Activated naive CD4-positive, alpha-beta T cell (primary cell): ENCODE data around the gene ABHD2.
A peak's percentile ranks its signal among the peaks of the same experiment; 100 is the strongest.
"Not testable (repeated sequence)": the region's sequence is repeated elsewhere in the genome, so short reads cannot be mapped to it uniquely, and the experiment has no call there.

Experiments used
- DNase-seq, 4 experiments: peaks; one replicate each; lab custom pipeline; 2025; lab: John Stamatoyannopoulos, UW

The ABHD2 gene

DNA sequence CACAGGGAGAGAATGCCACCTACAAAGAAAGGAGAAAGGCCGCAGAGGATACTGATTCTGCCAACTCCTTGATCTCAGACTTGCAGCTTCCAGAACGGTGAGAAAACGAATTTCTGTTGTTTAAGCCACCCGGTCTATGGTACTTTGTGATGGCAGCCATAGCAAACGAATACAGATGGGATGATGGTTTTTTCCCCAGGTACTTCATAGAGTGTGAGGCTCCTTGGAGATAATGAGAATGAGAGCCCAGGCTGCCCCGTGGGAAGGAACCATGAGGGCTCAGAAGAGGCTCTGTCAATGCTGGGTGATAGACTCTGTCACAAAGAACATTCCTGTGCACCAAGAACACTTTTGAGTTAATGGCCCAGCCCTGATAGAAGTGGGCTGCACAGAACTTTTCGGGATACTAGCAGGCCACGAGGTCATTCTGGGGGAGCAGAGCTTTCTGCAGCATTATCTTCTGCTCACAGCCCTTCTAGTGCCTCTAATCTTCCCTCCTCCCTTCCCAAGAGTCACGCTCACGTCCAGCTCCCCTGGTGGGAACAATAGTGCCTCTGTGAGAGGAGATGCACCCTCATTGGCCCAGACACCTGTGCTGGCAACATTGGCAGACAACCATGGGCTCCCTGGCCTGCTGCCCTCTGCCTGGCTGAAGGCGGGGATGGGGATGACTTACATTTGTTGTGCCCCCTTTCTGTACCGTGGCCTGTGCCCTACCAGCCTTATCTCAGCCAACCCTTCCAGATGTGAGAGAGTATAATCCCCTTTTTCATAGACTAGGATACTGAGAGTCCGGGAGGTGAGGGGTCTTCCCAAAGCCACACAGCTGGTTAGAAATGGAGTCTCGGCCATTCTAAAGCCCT lies 138.3 kb downstream of the ABHD2 start:
- no peak for DNase-seq

DNA sequence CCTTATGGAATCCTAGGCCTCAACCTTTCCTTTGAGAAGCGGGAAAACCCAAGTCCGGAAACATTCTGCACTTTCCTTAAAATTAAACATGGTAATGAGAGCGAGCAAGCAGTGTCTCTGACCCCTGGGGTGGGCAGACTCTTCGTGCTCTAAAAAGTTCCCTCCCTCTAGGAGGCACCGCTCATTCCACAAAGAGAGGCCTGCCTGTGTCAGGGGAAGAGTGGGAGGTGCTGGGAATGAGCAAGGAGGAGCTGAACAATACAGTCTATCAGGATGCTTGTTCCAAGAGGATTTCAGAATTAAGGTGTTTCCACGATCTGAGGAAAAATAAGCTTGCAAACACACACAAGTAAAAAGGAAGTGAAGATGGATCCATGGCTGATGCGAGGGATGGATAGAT lies 139.2 kb downstream of the ABHD2 start:
- no peak for DNase-seq

DNA sequence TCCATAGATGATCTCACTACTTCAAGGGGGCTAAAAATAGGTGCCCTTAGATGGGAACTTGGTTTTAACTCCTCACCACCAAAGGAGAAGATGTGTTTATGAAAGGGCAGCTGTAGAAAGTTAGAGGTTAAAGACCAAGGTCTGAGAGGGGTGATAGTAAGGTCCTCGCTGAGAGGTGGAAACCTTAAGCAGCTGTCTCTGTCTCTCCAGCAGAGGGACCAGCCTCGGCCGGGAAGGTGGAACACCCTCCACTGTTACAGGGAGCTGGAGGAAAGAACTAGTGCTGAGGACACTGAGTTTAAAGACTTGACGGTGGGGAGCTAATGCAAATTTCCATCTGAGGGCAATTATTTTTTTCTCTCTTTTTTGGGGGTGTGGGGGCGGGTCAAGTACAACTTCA lies 142.0 kb downstream of the ABHD2 start:
- DNase-seq, result no peak

DNA sequence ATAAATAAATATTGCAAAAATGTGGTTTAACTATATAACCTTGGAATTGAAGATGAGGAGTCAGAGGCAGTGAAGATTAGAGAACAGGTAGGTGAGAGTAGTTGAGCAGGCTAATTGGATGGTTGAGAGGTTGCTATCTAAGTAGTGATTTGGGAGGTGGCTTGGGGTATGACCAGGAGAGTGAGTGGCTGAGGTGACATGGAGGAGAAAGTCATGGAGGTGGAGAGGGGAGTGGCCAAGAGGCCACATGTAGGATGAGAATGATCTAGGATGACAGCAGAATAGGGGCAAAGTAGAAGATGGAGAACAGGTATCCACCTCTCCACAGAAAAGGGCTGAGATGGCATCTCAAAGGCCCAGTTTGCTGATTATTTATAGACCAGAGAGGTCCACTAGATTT lies 143.6 kb downstream of the ABHD2 start:
- DNase-seq, result no peak

DNA sequence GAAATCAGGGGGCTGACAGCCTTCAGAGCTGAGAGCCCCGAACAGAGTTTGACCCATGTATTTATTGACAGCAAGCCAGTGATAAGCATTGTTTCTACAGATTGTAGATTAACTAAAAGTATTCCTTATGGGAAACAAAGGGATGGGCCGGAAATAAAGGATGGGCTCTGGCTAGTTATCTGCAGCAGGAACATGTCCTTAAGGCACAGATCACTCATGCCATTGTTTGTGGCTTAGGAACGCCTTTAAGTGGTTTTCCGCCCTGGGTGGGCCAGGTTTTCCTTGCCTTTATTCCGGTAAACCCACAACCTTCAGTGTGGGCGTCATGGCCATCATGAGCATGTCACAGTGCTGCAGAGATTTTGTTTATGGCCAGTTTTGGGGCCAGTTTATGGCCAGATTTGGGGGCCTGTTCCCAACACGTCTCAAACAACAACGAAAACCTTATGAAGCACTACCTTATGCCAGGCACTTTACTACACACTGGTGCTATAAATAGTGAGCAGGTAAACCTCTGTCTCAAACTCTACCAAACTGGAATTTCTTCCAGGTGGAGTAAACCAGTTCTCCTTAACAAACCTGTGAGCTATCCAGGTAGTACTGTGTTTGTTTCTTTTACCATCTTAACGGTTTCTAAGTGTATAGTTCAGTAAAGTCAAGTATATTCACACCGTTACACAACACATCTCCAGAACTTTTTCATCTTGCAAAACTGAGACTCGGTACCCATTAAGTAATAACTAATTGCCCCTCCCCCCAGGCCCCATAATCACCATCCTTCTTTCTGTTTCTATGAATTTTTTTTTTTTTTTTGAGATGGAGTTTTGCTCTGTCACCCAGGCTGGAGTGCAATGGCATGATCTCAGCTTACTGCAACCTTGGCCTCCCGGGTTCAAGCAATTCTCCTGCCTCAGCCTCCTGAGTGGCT lies 151.9 kb downstream of the ABHD2 start:
- DNase-seq, result not testable (repeated sequence)

DNA sequence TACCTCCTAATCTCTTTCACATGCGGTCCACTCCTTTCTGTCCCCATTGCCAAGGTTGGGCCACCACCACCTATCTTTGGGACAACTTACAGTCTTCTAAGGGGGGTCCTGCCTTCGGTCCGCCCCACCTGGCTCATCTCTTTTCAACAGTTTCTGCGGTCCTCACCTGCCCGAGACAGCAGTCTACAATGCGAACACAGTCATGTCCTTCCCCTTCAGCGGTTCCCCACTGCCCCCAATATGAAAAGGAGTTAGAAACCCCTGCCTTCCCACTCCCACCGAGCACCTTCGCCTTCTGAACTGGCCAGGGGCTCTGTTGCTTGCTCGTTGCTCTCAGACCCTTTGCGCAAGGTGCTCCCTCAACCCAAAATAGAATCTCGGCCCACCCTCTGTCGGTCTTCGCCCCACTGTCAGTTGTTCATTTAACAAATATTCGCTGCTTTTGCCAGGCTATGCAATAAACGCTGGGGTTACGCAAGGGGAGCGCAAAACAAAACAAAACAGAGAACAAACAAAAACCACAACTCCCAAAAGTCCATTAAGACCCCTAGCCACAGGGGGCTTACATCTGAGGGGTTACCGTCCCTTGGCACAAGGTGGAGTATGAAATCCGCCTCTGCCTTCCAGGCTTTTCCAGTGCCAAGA lies 154.9 kb downstream of the ABHD2 start:
- DNase-seq, result no peak

DNA sequence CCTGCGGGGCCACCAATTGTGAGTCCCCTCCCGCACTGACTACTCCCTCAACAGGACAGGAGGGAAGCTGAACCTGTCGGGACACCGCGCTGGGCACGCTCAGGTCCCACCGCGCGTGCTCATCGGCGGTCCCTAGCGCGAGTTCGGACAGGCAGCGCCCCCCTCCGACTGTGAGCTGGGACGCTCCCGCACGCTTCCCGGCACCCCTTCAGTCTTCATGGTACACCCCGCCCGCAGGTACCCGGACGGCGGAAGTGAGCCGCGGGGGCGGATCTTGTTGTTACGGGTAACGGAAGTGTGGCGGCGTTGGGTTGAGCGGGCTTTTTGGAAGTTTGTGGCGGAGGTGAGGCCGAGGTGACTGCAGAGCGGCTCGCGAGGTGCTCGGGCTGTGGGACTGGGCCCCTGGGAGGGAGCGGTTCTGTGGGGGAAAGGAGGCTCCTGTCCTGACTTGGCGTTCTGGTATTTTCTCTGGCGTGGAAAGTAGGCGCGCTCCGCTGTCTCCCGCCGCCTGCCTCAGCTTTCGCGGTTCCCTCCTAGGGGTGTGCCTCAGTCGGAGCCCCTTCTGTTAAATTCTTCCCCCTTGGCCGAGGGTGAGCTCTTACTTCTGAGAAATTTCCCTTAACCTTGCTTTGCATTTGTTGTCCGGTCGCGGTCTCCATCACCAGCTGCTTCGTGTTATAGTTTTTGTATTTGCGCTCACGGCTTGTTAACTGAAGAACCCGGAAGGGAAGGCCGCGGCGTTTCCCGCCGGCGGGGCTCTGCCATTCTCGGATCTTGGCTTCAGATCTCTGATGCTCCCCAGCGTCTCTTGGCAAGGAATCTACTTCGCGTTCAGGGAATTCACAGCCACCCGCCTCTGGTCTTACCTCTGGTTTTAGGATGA lies 155.7 kb downstream of the ABHD2 start, which contains the start of gene FANCI:
FANCI (plus strand) TSS at position 289 of the 883 bp plus-strand sequence. CDS start 3,669 bp downstream, outside the sequence.
- DNase-seq, result peak; percentile 84 to 97 (median 92)

DNA sequence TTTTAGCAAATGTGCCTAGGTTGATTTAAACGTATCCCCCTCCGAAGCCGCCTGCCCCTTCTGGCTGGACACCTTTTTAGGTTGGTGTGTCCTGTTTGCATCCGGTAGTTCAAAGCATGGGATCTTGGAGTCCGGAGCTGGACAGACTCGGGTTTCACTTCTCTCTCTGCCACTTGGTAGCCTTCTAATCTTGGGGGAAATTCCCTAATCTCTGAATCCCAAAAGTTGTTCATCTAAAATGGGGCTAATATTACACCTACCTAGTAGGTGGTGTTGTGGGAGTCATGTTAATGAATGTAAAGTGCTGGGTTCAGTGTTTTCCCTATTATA lies 156.3 kb downstream of the ABHD2 start:
- DNase-seq, result no peak

- DNase-seq, result no peak
These were observed 159.2 kb downstream of the ABHD2 start for GRCh38 chr15:89247446-89247845.

- DNase-seq, result no peak
These were observed 160.3 kb downstream of the ABHD2 start for GRCh38 chr15:89248584-89248983.

- not testable (repeated sequence) for DNase-seq
These were observed 161.9 kb downstream of the ABHD2 start for GRCh38 chr15:89250142-89250541.
